ENCODE data around the gene FGF12.

FGF12 gene

DNA sequence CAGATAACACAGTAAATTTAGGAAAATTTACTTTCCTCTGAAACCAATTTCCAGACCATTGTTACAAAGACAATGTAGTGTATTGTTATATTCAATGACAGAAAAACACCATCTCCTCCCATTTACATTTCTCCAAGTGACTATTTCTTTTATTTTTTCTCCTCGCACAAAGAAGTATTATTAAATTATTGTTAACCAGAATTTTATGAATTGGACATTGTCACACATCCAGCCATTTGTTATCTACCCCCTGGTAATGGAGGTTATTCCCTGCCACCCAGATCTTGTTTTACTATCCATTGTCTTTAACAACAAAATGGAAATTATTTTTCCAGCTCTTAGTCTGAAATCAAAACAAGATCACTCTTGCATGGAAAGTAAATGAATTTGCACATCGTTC, 511.3 kb downstream of the FGF12 start:
- no peaks in the 10 kb centered on the region for H3K27me3 ChIP-seq (replicated peaks; ENCODE audit: control insufficient read depth, insufficient read depth, low read length)
- no peak overlapping the region for H3K4me3 ChIP-seq (ENCODE audit: low read length)
- DNase-seq (ENCODE audit: low read depth), result no peak
- H3K9me3 ChIP-seq (ENCODE audit: control insufficient read depth, low read length), result no peaks in the 10 kb centered on the region
- H3K4me1 ChIP-seq (ENCODE audit: control insufficient read depth, insufficient read depth, low read length), result no peaks in the 10 kb centered on the region
- H3K36me3 ChIP-seq (ENCODE audit: control insufficient read depth, insufficient read depth, low read length, severe bottlenecking), result no peaks in the 10 kb centered on the region
- H3K9ac ChIP-seq (ENCODE audit: low read length), result no peak overlapping the region

DNA sequence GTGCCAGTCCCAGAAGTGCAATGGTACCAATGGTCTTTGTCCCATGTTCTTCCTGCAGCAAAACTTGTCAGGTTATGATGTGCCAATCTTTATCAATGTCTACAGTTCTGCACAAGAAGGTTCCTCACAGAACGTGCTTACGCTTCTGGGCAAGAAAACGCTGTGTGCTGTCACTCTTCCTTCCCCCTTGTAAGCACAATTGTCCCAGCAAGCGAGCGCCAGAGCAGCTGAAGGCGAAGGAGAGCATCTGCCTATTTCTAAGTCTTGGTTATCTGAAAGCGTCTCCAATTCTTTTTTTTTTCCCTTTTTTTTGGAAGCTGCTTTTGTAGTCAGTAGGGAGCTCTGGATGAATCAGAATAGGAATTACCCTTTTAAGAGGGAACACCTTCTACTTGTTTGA, 514.4 kb downstream of the FGF12 start:
- no peak for DNase-seq (ENCODE audit: low read depth)
- no peak overlapping the region for H3K9ac ChIP-seq (ENCODE audit: low read length)
- H3K4me3 ChIP-seq (ENCODE audit: low read length), result no peak overlapping the region
- H3K4me1 ChIP-seq (ENCODE audit: control insufficient read depth, insufficient read depth, low read length), result no peaks in the 10 kb centered on the region
- no peaks in the 10 kb centered on the region for H3K36me3 ChIP-seq (ENCODE audit: control insufficient read depth, insufficient read depth, low read length, severe bottlenecking)
- no peaks in the 10 kb centered on the region for H3K9me3 ChIP-seq (ENCODE audit: control insufficient read depth, low read length)
- no peaks in the 10 kb centered on the region for H3K27me3 ChIP-seq (replicated peaks; ENCODE audit: control insufficient read depth, insufficient read depth, low read length)

GRCh38 chr3:192212335-192212734, 515.0 kb downstream of the FGF12 start:
- Histone ChIP-seq H3K4me3 (ENCODE audit: low read length) (no peak overlapping the region), H3K9me3 (ENCODE audit: control insufficient read depth, low read length) (no peaks in the 10 kb centered on the region), H3K9ac (ENCODE audit: low read length) (no peak overlapping the region), H3K4me1 (ENCODE audit: control insufficient read depth, insufficient read depth, low read length) (no peaks in the 10 kb centered on the region), H3K36me3 (ENCODE audit: control insufficient read depth, insufficient read depth, low read length, severe bottlenecking) (no peaks in the 10 kb centered on the region), H3K27me3 (replicated peaks; ENCODE audit: control insufficient read depth, insufficient read depth, low read length) (no peaks in the 10 kb centered on the region)
- no peak for DNase-seq (ENCODE audit: low read depth)

GRCh38 chr3:192207651-192208050, 519.7 kb downstream of the FGF12 start:
- Histone ChIP-seq H3K4me3 (ENCODE audit: low read length) (no peak overlapping the region), H3K36me3 (ENCODE audit: control insufficient read depth, insufficient read depth, low read length, severe bottlenecking) (no peaks in the 10 kb centered on the region), H3K9ac (ENCODE audit: low read length) (no peak overlapping the region), H3K9me3 (ENCODE audit: control insufficient read depth, low read length) (no peaks in the 10 kb centered on the region), H3K4me1 (ENCODE audit: control insufficient read depth, insufficient read depth, low read length) (no peaks in the 10 kb centered on the region), H3K27me3 (replicated peaks; ENCODE audit: control insufficient read depth, insufficient read depth, low read length) (no peaks in the 10 kb centered on the region)
- DNase-seq (ENCODE audit: low read depth), result no peak

GRCh38 chr3:192207239-192207638, 520.1 kb downstream of the FGF12 start:
- H3K9ac ChIP-seq (ENCODE audit: low read length), result no peak overlapping the region
- no peak overlapping the region for H3K4me3 ChIP-seq (ENCODE audit: low read length)
- H3K4me1 ChIP-seq (ENCODE audit: control insufficient read depth, insufficient read depth, low read length), result no peaks in the 10 kb centered on the region

GRCh38 chr3:192194085-192194484, 533.3 kb downstream of the FGF12 start:
- H3K36me3 ChIP-seq (ENCODE audit: control insufficient read depth, insufficient read depth, low read length, severe bottlenecking), result no peaks in the 10 kb centered on the region
- H3K4me1 ChIP-seq (ENCODE audit: control insufficient read depth, insufficient read depth, low read length), result no peaks in the 10 kb centered on the region
- H3K4me3 ChIP-seq (ENCODE audit: low read length), result no peak overlapping the region
- DNase-seq (ENCODE audit: low read depth), result no peak
- H3K9ac ChIP-seq (ENCODE audit: low read length), result no peak overlapping the region
- no peaks in the 10 kb centered on the region for H3K9me3 ChIP-seq (ENCODE audit: control insufficient read depth, low read length)
- H3K27me3 ChIP-seq (replicated peaks; ENCODE audit: control insufficient read depth, insufficient read depth, low read length), result no peaks in the 10 kb centered on the region

More at GRCh38 chr3:192207239-192207638, 520.1 kb downstream of the FGF12 start:
- DNase-seq (ENCODE audit: low read depth), result no peak
- no peaks in the 10 kb centered on the region for H3K27me3 ChIP-seq (replicated peaks; ENCODE audit: control insufficient read depth, insufficient read depth, low read length)
- H3K36me3 ChIP-seq (ENCODE audit: control insufficient read depth, insufficient read depth, low read length, severe bottlenecking), result no peaks in the 10 kb centered on the region
- no peaks in the 10 kb centered on the region for H3K9me3 ChIP-seq (ENCODE audit: control insufficient read depth, low read length)

DNA sequence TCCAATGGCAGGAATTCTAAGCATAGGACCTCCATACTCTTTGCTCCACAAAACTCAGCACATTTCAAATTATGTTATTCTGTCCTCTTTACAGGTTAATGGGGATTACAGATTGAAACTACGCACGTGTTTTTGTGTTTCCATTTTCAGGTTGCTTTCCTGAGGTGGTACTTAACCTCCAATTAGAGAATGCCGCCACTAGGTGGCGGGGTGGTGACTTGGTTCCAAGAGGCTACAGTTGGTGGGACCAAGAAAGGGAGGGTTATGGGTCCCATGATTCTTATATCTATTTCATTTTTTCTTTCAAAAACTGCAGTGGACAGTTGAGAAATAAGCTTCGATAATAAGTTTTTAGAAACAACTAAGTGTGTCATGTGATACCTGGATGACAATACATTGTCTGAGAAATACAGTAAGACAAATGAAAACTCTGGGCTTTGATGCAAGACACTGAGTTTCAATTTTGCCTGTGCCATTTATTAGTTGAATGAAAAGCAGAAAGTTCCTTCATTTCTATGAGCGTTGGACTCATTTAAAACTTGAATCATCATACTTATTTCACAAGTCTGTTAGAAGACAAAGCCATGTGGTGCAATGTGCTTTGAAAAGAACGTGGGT, 539.0 kb downstream of the FGF12 start:
- no peak overlapping the region for H3K9ac ChIP-seq (ENCODE audit: low read length)
- H3K36me3 ChIP-seq (ENCODE audit: control insufficient read depth, insufficient read depth, low read length, severe bottlenecking), result no peaks in the 10 kb centered on the region
- no peak overlapping the region for H3K4me3 ChIP-seq (ENCODE audit: low read length)
- H3K4me1 ChIP-seq (ENCODE audit: control insufficient read depth, insufficient read depth, low read length), result peaks cover 9% of the 10 kb centered on the region
- H3K27me3 ChIP-seq (replicated peaks; ENCODE audit: control insufficient read depth, insufficient read depth, low read length), result no peaks in the 10 kb centered on the region
- no peaks in the 10 kb centered on the region for H3K9me3 ChIP-seq (ENCODE audit: control insufficient read depth, low read length)
- DNase-seq (ENCODE audit: low read depth), result no peak

GRCh38 chr3:192187485-192188051, 539.8 kb downstream of the FGF12 start:
- Histone ChIP-seq H3K36me3 (ENCODE audit: control insufficient read depth, insufficient read depth, low read length, severe bottlenecking) (no peaks in the 10 kb centered on the region), H3K9ac (ENCODE audit: low read length) (no peak overlapping the region), H3K9me3 (ENCODE audit: control insufficient read depth, low read length) (no peaks in the 10 kb centered on the region), H3K27me3 (replicated peaks; ENCODE audit: control insufficient read depth, insufficient read depth, low read length) (no peaks in the 10 kb centered on the region), H3K4me3 (ENCODE audit: low read length) (no peak overlapping the region), H3K4me1 (ENCODE audit: control insufficient read depth, insufficient read depth, low read length) (peaks cover 9% of the 10 kb centered on the region)
- DNase-seq (ENCODE audit: low read depth), result no peak

GRCh38 chr3:192186498-192186897, 540.8 kb downstream of the FGF12 start:
- no peaks in the 10 kb centered on the region for H3K9me3 ChIP-seq (ENCODE audit: control insufficient read depth, low read length)
- H3K27me3 ChIP-seq (replicated peaks; ENCODE audit: control insufficient read depth, insufficient read depth, low read length), result no peaks in the 10 kb centered on the region
- H3K9ac ChIP-seq (ENCODE audit: low read length), result no peak overlapping the region
- H3K4me1 ChIP-seq (ENCODE audit: control insufficient read depth, insufficient read depth, low read length), result peaks cover 9% of the 10 kb centered on the region
- H3K36me3 ChIP-seq (ENCODE audit: control insufficient read depth, insufficient read depth, low read length, severe bottlenecking), result no peaks in the 10 kb centered on the region
- no peak for DNase-seq (ENCODE audit: low read depth)
- no peak overlapping the region for H3K4me3 ChIP-seq (ENCODE audit: low read length)

- peaks cover 9% of the 10 kb centered on the region for H3K4me1 ChIP-seq (ENCODE audit: control insufficient read depth, insufficient read depth, low read length)
- H3K9ac ChIP-seq (ENCODE audit: low read length), result no peak overlapping the region
- no peak overlapping the region for H3K4me3 ChIP-seq (ENCODE audit: low read length)
- no peaks in the 10 kb centered on the region for H3K36me3 ChIP-seq (ENCODE audit: control insufficient read depth, insufficient read depth, low read length, severe bottlenecking)
- H3K27me3 ChIP-seq (replicated peaks; ENCODE audit: control insufficient read depth, insufficient read depth, low read length), result no peaks in the 10 kb centered on the region
- DNase-seq (ENCODE audit: low read depth), result no peak
- no peaks in the 10 kb centered on the region for H3K9me3 ChIP-seq (ENCODE audit: control insufficient read depth, low read length)
Observed at GRCh38 chr3:192186045-192186444, 541.3 kb downstream of the FGF12 start.

GRCh38 chr3:192183109-192183508, 544.2 kb downstream of the FGF12 start:
- no peak overlapping the region for H3K4me3 ChIP-seq (ENCODE audit: low read length)
- no peaks in the 10 kb centered on the region for H3K36me3 ChIP-seq (ENCODE audit: control insufficient read depth, insufficient read depth, low read length, severe bottlenecking)
- no peak overlapping the region for H3K9ac ChIP-seq (ENCODE audit: low read length)
- no peaks in the 10 kb centered on the region for H3K9me3 ChIP-seq (ENCODE audit: control insufficient read depth, low read length)
- H3K4me1 ChIP-seq (ENCODE audit: control insufficient read depth, insufficient read depth, low read length), result peaks cover 5% of the 10 kb centered on the region
- DNase-seq (ENCODE audit: low read depth), result no peak
- no peaks in the 10 kb centered on the region for H3K27me3 ChIP-seq (replicated peaks; ENCODE audit: control insufficient read depth, insufficient read depth, low read length)

DNA sequence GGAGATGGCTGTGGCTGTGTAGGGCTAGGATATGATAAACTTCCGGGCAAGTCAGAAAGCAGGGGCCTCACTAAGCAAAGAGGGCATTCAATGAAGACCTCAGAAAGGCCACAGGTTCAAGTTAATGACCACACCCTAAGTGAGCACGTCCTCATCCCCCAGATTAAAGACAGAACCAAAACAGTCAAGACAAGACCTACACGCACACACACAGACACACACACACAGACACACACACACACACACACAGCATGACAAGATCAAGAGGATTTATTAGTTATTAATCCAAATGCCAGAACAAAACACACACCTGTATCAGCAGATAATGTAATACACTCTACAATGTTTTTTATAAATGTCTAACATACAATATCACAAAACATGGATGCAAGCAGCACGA, 546.2 kb downstream of the FGF12 start:
- Histone ChIP-seq H3K27me3 (replicated peaks; ENCODE audit: control insufficient read depth, insufficient read depth, low read length) (no peaks in the 10 kb centered on the region), H3K36me3 (ENCODE audit: control insufficient read depth, insufficient read depth, low read length, severe bottlenecking) (no peaks in the 10 kb centered on the region), H3K4me3 (ENCODE audit: low read length) (no peak overlapping the region), H3K4me1 (ENCODE audit: control insufficient read depth, insufficient read depth, low read length) (no peaks in the 10 kb centered on the region), H3K9me3 (ENCODE audit: control insufficient read depth, low read length) (no peaks in the 10 kb centered on the region), H3K9ac (ENCODE audit: low read length) (no peak overlapping the region)
- no peak for DNase-seq (ENCODE audit: low read depth)
